GM12801 (cell line): Measurements from ENCODE around the gene ZC3H7A.

Source experiments
- TF ChIP-seq, protein P1 (sequence below): IDR thresholded peaks from one replicate; pipeline ENCODE4 v1.5.1; 2011; ENCODE audit warnings: control low read depth; ENCODE audit not compliant: insufficient read length; ENCODE audit errors: extremely low read depth

The ZC3H7A gene

GRCh38 chr16:11835891-11836649 is 39.0 kb upstream of the ZC3H7A start:
- TF ChIP-seq, protein P1, sequence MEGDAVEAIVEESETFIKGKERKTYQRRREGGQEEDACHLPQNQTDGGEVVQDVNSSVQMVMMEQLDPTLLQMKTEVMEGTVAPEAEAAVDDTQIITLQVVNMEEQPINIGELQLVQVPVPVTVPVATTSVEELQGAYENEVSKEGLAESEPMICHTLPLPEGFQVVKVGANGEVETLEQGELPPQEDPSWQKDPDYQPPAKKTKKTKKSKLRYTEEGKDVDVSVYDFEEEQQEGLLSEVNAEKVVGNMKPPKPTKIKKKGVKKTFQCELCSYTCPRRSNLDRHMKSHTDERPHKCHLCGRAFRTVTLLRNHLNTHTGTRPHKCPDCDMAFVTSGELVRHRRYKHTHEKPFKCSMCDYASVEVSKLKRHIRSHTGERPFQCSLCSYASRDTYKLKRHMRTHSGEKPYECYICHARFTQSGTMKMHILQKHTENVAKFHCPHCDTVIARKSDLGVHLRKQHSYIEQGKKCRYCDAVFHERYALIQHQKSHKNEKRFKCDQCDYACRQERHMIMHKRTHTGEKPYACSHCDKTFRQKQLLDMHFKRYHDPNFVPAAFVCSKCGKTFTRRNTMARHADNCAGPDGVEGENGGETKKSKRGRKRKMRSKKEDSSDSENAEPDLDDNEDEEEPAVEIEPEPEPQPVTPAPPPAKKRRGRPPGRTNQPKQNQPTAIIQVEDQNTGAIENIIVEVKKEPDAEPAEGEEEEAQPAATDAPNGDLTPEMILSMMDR, result no peak

- TF ChIP-seq, protein P1, result no peak
Measured at GRCh38 chr16:11835309-11835708, 38.3 kb upstream of the ZC3H7A start.

DNA sequence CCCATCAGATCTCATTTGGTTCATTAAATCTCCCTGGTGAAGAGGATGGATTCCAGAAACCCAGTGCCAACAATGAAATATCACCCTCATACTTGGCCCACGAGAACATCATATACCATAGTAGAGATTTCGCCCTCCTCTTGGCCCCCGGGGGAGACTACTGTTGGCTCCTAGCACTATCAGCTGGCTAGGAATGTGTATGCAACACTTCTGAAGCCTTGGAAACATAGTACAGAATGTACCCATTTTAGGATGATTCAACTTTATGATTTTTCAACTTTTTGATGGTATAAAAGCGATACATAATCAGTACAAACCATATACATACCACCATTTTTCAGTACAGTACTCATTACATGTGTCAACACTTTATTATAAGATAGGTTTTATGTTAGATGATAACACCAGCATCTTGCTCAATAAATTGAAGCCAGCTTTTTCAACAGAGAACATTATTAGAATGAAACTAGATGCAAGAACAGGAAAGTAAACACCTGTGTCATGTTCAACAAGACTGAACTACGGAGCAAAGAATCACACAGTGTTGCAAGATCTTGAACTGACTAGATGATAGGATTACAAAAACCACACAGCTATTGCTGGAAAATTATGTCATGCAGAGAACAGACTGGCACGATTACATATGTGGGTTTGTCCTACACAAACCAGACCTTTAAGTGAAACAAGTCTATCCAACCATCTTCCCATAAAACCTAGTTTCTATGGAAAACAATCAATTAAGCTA is 37.1 kb upstream of the ZC3H7A start:
- TF ChIP-seq, protein P1, result no peak

DNA sequence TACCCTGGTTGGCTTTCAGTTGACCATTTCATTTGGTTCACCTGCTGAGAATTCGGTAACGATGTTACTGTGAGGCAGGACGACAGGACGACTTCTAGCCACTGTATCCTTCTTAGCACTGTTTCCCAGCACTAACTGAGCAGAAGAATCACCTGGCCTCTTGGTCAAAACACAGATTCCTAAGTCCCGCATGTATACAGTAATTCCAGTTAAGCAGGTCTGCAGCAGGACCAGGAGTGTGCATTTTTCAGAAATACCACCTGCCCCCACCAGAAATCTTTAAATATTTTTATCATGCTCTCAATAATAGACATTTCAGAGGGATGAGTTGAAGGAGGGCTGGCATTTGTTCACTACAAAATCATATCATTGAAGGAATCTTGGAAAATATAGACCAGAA is 31.6 kb upstream of the ZC3H7A start:
- TF ChIP-seq, protein P1, result no peak

DNA sequence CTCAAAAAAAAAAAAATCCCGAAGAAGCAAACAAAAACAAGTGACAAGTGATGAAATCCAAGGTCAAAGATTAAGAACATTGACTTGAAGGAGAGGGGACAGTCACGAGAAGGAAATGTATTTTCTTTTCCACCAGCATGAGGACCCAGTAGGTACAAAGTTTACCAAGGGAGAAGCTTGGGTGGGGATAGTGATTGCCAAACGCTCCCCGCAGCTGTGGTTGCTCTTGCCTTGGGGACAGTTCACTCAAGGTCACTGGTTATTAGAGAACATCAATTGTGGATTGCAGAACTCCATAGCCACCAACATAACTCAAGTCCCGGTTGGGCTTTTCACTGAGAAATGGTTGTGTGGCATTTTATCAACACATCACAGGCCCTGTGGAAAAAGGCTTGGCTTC is 27.3 kb upstream of the ZC3H7A start:
- TF ChIP-seq, protein P1, result no peak

- TF ChIP-seq, protein P1, result no peak
Measured at GRCh38 chr16:11819798-11820197, 22.7 kb upstream of the ZC3H7A start.

- TF ChIP-seq, protein P1, result no peak
Measured at GRCh38 chr16:11816123-11816522, 19.1 kb upstream of the ZC3H7A start.
